ENCODE results near the gene MACROH2A2. TPM values are rescaled to one million over a fixed set of nuclear protein-coding genes. Genes with fewer than 3 reads are reported as not detected.

Gene MACROH2A2
- total RNA-seq, 3 donors from 2014 or later (not counting 1 experiment from before 2014, with no cell fraction given) = 0.78 to 1.4 (median 1.1) TPM

GRCh38 chr10:70111496-70111895 lies 58.9 kb downstream of the MACROH2A2 start:
- no peak overlapping the region for H3K27ac ChIP-seq (ENCODE audit: low read length)
- H3K9me3 ChIP-seq (ENCODE audit: control insufficient read depth, insufficient read depth, low read length) = no peaks in the 10 kb centered on the region
- no peaks in the 10 kb centered on the region for H3K27me3 ChIP-seq (ENCODE audit: control insufficient read depth, insufficient read depth, low read length)
- Mint-ChIP-seq H3K4me1 (peaks cover 10 to 11% of the 10 kb centered on the region in 2 donors), H3K36me3 (no peaks in the 10 kb centered on the region), H3K27ac (no peak overlapping the region), H3K9me3 (no peaks in the 10 kb centered on the region), H3K4me3 (no peak overlapping the region), H3K27me3 (ENCODE audit: low read depth in 2 of 2) (no peaks in the 10 kb centered on the region)
- H3K36me3 ChIP-seq (ENCODE audit: control insufficient read depth, insufficient read depth, low read length) = peaks cover 10% of the 10 kb centered on the region
- H3K4me3 ChIP-seq (ENCODE audit: low read length) = no peak overlapping the region
- peaks cover 6% of the 10 kb centered on the region for H3K4me1 ChIP-seq (ENCODE audit: control insufficient read depth, insufficient read depth, low read length)
- 96% methylated on average over 19 of the region's 22 CpGs for WGBS (ENCODE audit: insufficient coverage)
- intact Hi-C loops (cut with micrococcal nuclease) = no loop called here
- ATAC-seq (no peak), DNase-seq (no peak)
- TF ChIP-seq CTCF (IDR thresholded peaks at IDR 0.05) = no peak

- Mint-ChIP-seq H3K36me3 (no peaks in the 10 kb centered on the region), H3K27me3 (ENCODE audit: low read depth in 2 of 2) (no peaks in the 10 kb centered on the region), H3K27ac (no peak overlapping the region)
These were observed 59.4 kb downstream of the MACROH2A2 start for GRCh38 chr10:70112071-70112470.

GRCh38 chr10:70114902-70115301 lies 62.3 kb downstream of the MACROH2A2 start:
- Mint-ChIP-seq H3K4me1 (peaks cover 5 to 6% of the 10 kb centered on the region in 2 donors), H3K36me3 (no peaks in the 10 kb centered on the region), H3K9me3 (no peaks in the 10 kb centered on the region), H3K4me3 (no peak overlapping the region), H3K27me3 (ENCODE audit: low read depth in 2 of 2) (no peaks in the 10 kb centered on the region), H3K27ac (no peak overlapping the region)
- DNase-seq (no peak), ATAC-seq (no peak)
- no peak overlapping the region for H3K27ac ChIP-seq (ENCODE audit: low read length)
- H3K4me3 ChIP-seq (ENCODE audit: low read length) = no peak overlapping the region
- TF ChIP-seq CTCF (IDR thresholded peaks at IDR 0.05) = no peak
- intact Hi-C loops (cut with micrococcal nuclease) = no loop called here
- WGBS (ENCODE audit: insufficient coverage) = 96% methylated on average over 15 of the region's 15 CpGs
- no peaks in the 10 kb centered on the region for H3K9me3 ChIP-seq (ENCODE audit: control insufficient read depth, insufficient read depth, low read length)
- peaks cover 9% of the 10 kb centered on the region for H3K4me1 ChIP-seq (ENCODE audit: control insufficient read depth, insufficient read depth, low read length)
- peaks cover 12% of the 10 kb centered on the region for H3K36me3 ChIP-seq (ENCODE audit: control insufficient read depth, insufficient read depth, low read length)
- H3K27me3 ChIP-seq (ENCODE audit: control insufficient read depth, insufficient read depth, low read length) = no peaks in the 10 kb centered on the region

More at GRCh38 chr10:70112071-70112470, 59.4 kb downstream of the MACROH2A2 start:
- Histone ChIP-seq H3K4me1 (ENCODE audit: control insufficient read depth, insufficient read depth, low read length) (peaks cover 9% of the 10 kb centered on the region), H3K4me3 (ENCODE audit: low read length) (no peak overlapping the region), H3K27ac (ENCODE audit: low read length) (no peak overlapping the region), H3K9me3 (ENCODE audit: control insufficient read depth, insufficient read depth, low read length) (no peaks in the 10 kb centered on the region), H3K27me3 (ENCODE audit: control insufficient read depth, insufficient read depth, low read length) (no peaks in the 10 kb centered on the region), H3K36me3 (ENCODE audit: control insufficient read depth, insufficient read depth, low read length) (peaks cover 10% of the 10 kb centered on the region)
- no peak overlapping the region for H3K4me3 Mint-ChIP-seq
- no peak for TF ChIP-seq CTCF (IDR thresholded peaks at IDR 0.05)
- DNase-seq (no peak), ATAC-seq (no peak)
- 95% methylated on average over 7 of the region's 8 CpGs for WGBS (ENCODE audit: insufficient coverage)
- intact Hi-C loops (cut with micrococcal nuclease) = no loop called here
- no peaks in the 10 kb centered on the region for H3K9me3 Mint-ChIP-seq
- H3K4me1 Mint-ChIP-seq = peaks cover 11% of the 10 kb centered on the region in 2 donors
